Measurements from ENCODE around the gene CRELD1. TPM values are rescaled to one million over a fixed set of nuclear protein-coding genes. Genes with fewer than 3 reads are reported as not detected.
A peak's percentile ranks its signal among the peaks of the same experiment; 100 is the strongest.

The CRELD1 gene
- total and polyA plus RNA-seq, 9 of the 15 experiments (the other 6 are each of a cell fraction or from before 2014, with no cell fraction given) = 3.3 to 25.8 (median 16.5) TPM

DNA sequence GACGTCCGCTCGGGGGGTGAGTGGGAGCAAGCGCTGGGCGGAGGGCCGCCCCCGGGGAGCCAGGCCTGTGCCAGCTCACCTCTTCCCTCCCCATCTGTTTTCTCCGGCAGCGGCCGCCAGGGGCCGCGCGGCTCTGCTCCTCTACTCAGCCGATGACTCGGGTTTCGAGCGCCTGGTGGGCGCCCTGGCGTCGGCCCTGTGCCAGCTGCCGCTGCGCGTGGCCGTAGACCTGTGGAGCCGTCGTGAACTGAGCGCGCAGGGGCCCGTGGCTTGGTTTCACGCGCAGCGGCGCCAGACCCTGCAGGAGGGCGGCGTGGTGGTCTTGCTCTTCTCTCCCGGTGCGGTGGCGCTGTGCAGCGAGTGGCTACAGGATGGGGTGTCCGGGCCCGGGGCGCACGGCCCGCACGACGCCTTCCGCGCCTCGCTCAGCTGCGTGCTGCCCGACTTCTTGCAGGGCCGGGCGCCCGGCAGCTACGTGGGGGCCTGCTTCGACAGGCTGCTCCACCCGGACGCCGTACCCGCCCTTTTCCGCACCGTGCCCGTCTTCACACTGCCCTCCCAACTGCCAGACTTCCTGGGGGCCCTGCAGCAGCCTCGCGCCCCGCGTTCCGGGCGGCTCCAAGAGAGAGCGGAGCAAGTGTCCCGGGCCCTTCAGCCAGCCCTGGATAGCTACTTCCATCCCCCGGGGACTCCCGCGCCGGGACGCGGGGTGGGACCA is 632 bp upstream of the CRELD1 start (continued):
- TF ChIP-seq, protein P1, sequence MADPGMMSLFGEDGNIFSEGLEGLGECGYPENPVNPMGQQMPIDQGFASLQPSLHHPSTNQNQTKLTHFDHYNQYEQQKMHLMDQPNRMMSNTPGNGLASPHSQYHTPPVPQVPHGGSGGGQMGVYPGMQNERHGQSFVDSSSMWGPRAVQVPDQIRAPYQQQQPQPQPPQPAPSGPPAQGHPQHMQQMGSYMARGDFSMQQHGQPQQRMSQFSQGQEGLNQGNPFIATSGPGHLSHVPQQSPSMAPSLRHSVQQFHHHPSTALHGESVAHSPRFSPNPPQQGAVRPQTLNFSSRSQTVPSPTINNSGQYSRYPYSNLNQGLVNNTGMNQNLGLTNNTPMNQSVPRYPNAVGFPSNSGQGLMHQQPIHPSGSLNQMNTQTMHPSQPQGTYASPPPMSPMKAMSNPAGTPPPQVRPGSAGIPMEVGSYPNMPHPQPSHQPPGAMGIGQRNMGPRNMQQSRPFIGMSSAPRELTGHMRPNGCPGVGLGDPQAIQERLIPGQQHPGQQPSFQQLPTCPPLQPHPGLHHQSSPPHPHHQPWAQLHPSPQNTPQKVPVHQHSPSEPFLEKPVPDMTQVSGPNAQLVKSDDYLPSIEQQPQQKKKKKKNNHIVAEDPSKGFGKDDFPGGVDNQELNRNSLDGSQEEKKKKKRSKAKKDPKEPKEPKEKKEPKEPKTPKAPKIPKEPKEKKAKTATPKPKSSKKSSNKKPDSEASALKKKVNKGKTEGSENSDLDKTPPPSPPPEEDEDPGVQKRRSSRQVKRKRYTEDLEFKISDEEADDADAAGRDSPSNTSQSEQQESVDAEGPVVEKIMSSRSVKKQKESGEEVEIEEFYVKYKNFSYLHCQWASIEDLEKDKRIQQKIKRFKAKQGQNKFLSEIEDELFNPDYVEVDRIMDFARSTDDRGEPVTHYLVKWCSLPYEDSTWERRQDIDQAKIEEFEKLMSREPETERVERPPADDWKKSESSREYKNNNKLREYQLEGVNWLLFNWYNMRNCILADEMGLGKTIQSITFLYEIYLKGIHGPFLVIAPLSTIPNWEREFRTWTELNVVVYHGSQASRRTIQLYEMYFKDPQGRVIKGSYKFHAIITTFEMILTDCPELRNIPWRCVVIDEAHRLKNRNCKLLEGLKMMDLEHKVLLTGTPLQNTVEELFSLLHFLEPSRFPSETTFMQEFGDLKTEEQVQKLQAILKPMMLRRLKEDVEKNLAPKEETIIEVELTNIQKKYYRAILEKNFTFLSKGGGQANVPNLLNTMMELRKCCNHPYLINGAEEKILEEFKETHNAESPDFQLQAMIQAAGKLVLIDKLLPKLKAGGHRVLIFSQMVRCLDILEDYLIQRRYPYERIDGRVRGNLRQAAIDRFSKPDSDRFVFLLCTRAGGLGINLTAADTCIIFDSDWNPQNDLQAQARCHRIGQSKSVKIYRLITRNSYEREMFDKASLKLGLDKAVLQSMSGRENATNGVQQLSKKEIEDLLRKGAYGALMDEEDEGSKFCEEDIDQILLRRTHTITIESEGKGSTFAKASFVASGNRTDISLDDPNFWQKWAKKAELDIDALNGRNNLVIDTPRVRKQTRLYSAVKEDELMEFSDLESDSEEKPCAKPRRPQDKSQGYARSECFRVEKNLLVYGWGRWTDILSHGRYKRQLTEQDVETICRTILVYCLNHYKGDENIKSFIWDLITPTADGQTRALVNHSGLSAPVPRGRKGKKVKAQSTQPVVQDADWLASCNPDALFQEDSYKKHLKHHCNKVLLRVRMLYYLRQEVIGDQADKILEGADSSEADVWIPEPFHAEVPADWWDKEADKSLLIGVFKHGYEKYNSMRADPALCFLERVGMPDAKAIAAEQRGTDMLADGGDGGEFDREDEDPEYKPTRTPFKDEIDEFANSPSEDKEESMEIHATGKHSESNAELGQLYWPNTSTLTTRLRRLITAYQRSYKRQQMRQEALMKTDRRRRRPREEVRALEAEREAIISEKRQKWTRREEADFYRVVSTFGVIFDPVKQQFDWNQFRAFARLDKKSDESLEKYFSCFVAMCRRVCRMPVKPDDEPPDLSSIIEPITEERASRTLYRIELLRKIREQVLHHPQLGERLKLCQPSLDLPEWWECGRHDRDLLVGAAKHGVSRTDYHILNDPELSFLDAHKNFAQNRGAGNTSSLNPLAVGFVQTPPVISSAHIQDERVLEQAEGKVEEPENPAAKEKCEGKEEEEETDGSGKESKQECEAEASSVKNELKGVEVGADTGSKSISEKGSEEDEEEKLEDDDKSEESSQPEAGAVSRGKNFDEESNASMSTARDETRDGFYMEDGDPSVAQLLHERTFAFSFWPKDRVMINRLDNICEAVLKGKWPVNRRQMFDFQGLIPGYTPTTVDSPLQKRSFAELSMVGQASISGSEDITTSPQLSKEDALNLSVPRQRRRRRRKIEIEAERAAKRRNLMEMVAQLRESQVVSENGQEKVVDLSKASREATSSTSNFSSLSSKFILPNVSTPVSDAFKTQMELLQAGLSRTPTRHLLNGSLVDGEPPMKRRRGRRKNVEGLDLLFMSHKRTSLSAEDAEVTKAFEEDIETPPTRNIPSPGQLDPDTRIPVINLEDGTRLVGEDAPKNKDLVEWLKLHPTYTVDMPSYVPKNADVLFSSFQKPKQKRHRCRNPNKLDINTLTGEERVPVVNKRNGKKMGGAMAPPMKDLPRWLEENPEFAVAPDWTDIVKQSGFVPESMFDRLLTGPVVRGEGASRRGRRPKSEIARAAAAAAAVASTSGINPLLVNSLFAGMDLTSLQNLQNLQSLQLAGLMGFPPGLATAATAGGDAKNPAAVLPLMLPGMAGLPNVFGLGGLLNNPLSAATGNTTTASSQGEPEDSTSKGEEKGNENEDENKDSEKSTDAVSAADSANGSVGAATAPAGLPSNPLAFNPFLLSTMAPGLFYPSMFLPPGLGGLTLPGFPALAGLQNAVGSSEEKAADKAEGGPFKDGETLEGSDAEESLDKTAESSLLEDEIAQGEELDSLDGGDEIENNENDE (IDR thresholded peaks at IDR 0.05; ENCODE audit: low read depth, low read length) = no peak
- TF ChIP-seq NR2C1 (IDR thresholded peaks at IDR 0.05) = no peak
- TF ChIP-seq NR2C1 (tag; IDR thresholded peaks at IDR 0.05) = no peak
- peak; percentile 79 for TF ChIP-seq GATAD2A (IDR thresholded peaks at IDR 0.05)
- TF ChIP-seq ERF (CRISPR knock-in tag; IDR thresholded peaks at IDR 0.05) = peak; percentile 82; the same call in 1 of the 2 replicates
- peak; percentile 94 for TF ChIP-seq L3MBTL2 (IDR thresholded peaks at IDR 0.05)
- no peak for TF ChIP-seq CBX2 (IDR thresholded peaks at IDR 0.05; ENCODE audit: insufficient read depth, low read length, poor library complexity, severe bottlenecking)
- TF ChIP-seq SOX6 (IDR thresholded peaks at IDR 0.05) = peak; percentile 63
- no peak for TF ChIP-seq MEF2A (IDR thresholded peaks at IDR 0.05; ENCODE audit: control insufficient read depth, low read depth, low read length)
- no peak; the same call in 1 of the 2 replicates for TF ChIP-seq ZNF584 (CRISPR knock-in tag; IDR thresholded peaks at IDR 0.05; ENCODE audit: low read depth)
- TF ChIP-seq, protein P2, sequence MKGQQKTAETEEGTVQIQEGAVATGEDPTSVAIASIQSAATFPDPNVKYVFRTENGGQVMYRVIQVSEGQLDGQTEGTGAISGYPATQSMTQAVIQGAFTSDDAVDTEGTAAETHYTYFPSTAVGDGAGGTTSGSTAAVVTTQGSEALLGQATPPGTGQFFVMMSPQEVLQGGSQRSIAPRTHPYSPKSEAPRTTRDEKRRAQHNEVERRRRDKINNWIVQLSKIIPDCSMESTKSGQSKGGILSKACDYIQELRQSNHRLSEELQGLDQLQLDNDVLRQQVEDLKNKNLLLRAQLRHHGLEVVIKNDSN (CRISPR knock-in tag; IDR thresholded peaks at IDR 0.05) = peak; percentile 66; the same call in 1 of the 2 replicates
- TF ChIP-seq, protein P3, sequence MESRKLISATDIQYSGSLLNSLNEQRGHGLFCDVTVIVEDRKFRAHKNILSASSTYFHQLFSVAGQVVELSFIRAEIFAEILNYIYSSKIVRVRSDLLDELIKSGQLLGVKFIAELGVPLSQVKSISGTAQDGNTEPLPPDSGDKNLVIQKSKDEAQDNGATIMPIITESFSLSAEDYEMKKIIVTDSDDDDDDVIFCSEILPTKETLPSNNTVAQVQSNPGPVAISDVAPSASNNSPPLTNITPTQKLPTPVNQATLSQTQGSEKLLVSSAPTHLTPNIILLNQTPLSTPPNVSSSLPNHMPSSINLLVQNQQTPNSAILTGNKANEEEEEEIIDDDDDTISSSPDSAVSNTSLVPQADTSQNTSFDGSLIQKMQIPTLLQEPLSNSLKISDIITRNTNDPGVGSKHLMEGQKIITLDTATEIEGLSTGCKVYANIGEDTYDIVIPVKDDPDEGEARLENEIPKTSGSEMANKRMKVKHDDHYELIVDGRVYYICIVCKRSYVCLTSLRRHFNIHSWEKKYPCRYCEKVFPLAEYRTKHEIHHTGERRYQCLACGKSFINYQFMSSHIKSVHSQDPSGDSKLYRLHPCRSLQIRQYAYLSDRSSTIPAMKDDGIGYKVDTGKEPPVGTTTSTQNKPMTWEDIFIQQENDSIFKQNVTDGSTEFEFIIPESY (CRISPR knock-in tag; IDR thresholded peaks at IDR 0.05) = peak; percentile 73
- TF ChIP-seq DPF2 (IDR thresholded peaks at IDR 0.05) = no peak
- TF ChIP-seq TCFL5 (CRISPR knock-in tag; conservative IDR thresholded peaks at IDR 0.05) = no peak
- TF ChIP-seq ZNF507 (tag; conservative IDR thresholded peaks at IDR 0.05) = no peak
